DMS114 treated with DMSO at 0.1 percent for 48 hours (cell line): Measurements from ENCODE around the gene HEXA.

Experiments used
- DNase-seq: peaks from one replicate; lab custom pipeline; 2025; ENCODE audit not compliant: unreplicated experiment; lab: John Stamatoyannopoulos, UW

Gene HEXA

GRCh38 chr15:72377331-72377730, 1.5 kb upstream of the HEXA start:
- no peak for DNase-seq

GRCh38 chr15:72375501-72375845, 341 bp downstream of the HEXA start:
- DNase-seq: no peak

- DNase-seq: no peak
These were observed 3.5 kb downstream of the HEXA start for GRCh38 chr15:72372361-72372760.

- DNase-seq: no peak
These were observed 5.8 kb downstream of the HEXA start for GRCh38 chr15:72369964-72370363.

GRCh38 chr15:72368899-72369298, 6.9 kb downstream of the HEXA start:
- no peak for DNase-seq

GRCh38 chr15:72368325-72368724, 7.5 kb downstream of the HEXA start:
- no peak for DNase-seq

- no peak for DNase-seq
These were observed 10.0 kb downstream of the HEXA start for GRCh38 chr15:72365844-72366243.

GRCh38 chr15:72361176-72361575, 14.6 kb downstream of the HEXA start:
- no peak for DNase-seq

GRCh38 chr15:72358650-72359171, 17.1 kb downstream of the HEXA start:
- no peak for DNase-seq

GRCh38 chr15:72358121-72358520, 17.7 kb downstream of the HEXA start:
- no peak for DNase-seq

GRCh38 chr15:72354496-72354895, 21.3 kb downstream of the HEXA start:
- no peak for DNase-seq

- DNase-seq: no peak
These were observed 22.5 kb downstream of the HEXA start for GRCh38 chr15:72353266-72353665.

GRCh38 chr15:72345806-72346205, 30.0 kb downstream of the HEXA start:
- no peak for DNase-seq

- no peak for DNase-seq
These were observed 30.5 kb downstream of the HEXA start for GRCh38 chr15:72345280-72345679.

GRCh38 chr15:72344602-72345001, 31.2 kb downstream of the HEXA start:
- DNase-seq: no peak

GRCh38 chr15:72342385-72342784, 33.4 kb downstream of the HEXA start:
- peak; percentile 31 for DNase-seq

GRCh38 chr15:72341361-72341760, 34.5 kb downstream of the HEXA start:
- DNase-seq: peak; percentile 21

- no peak for DNase-seq
These were observed 35.4 kb downstream of the HEXA start for GRCh38 chr15:72340366-72340765.

GRCh38 chr15:72339777-72340177, 36.0 kb downstream of the HEXA start:
- no peak for DNase-seq

- DNase-seq: no peak
These were observed 37.0 kb downstream of the HEXA start for GRCh38 chr15:72338617-72339321.

GRCh38 chr15:72338148-72338547, 37.7 kb downstream of the HEXA start:
- DNase-seq: no peak

GRCh38 chr15:72334842-72335241, 41.0 kb downstream of the HEXA start:
- DNase-seq: no peak

- DNase-seq: no peak
These were observed 44.8 kb downstream of the HEXA start for GRCh38 chr15:72331021-72331420.
